A549 (cell line): ENCODE data around the gene ADAM30. TPM values are rescaled to one million over a fixed set of nuclear protein-coding genes. Genes with fewer than 3 reads are reported as not detected.

Experiments
- ATAC-seq, 2 experiments: fragments of 200-7000 bp in 1 of 2; fragments of >200 bp in 1 of 2; cut with Nextera tagmentation in 1 of 2; cut with Tn5 transposase in 1 of 2; 3 replicates each; pipeline versions ENCODE4 v1.8.0 to v1.9.1; 2018 to 2020; ENCODE audit warnings: mild to moderate bottlenecking in 1 of 2, moderate library complexity in 1 of 2
- CTCF ChIA-PET: fragments of 300-600 bp; sonication (Branson Sonifier 250); formaldehyde crosslinking; extraction: SDS; loops from one replicate; lab custom pipeline; 2021; ENCODE audit warnings: antibody characterized with exemption, inconsistent platforms; lab: Yijun Ruan, JAX
- POLR2A ChIA-PET: fragments of 350-600 bp; formaldehyde crosslinking; extraction: SDS; loops from one replicate; lab custom pipeline; 2021; ENCODE audit warnings: antibody characterized with exemption, inconsistent platforms; lab: Yijun Ruan, JAX
- DNase-seq, 2 experiments: peaks; one replicate each; pipeline versions ENCODE4 v3.0.0 to v3.0.0-alpha.2; 2011 to 2016; ENCODE audit warnings: low read depth in 1 of 2, low spot score in 1 of 2
- FAIRE-seq: peaks from 2 replicates; lab custom pipeline; 2011; peaks lifted over from hg19 to GRCh38; lab: Jason Lieb, UNC
- H3K27ac ChIP-seq, 2 experiments: fragments of >200 bp; sonication (Bioruptor Twin); formaldehyde crosslinking; 3 replicates each; pipeline ENCODE4 v1.5.1; 2016 to 2017
- H3K4me1 ChIP-seq: fragments of >200 bp; sonication (Bioruptor Twin); formaldehyde crosslinking; 3 replicates; pipeline ENCODE4 v1.6.1; 2016
- H3K4me2 ChIP-seq: fragments of >200 bp; sonication (Bioruptor Twin); formaldehyde crosslinking; 3 replicates; pipeline ENCODE4 v1.6.1; 2016
- H3K4me3 ChIP-seq: fragments of >200 bp; sonication (Bioruptor Twin); formaldehyde crosslinking; 3 replicates; pipeline ENCODE4 v1.5.1; 2016
- H3K9me3 ChIP-seq: fragments of >200 bp; sonication (Bioruptor Twin); formaldehyde crosslinking; 3 replicates; pipeline ENCODE4 v1.6.1; 2016
- CHD4 ChIP-seq: fragments of 200-600 bp; sonication (generic); IDR thresholded peaks from 2 replicates; pipeline ENCODE4 v1.6.1; 2016; ENCODE audit warnings: antibody characterized with exemption, mild to moderate bottlenecking, borderline replicate concordance
- CTCF ChIP-seq: fragments of >200 bp; sonication (Bioruptor Twin); formaldehyde crosslinking; IDR thresholded peaks from 3 replicates; pipeline ENCODE4 v1.5.1; 2016
- EHF ChIP-seq: fragments of 250-450 bp; sonication (Bioruptor Pico); IDR thresholded peaks from 2 replicates; pipeline ENCODE4 v1.5.0; 2020; ENCODE audit warnings: mild to moderate bottlenecking
- EHMT2 ChIP-seq: fragments of 200-600 bp; sonication (generic); IDR thresholded peaks from 2 replicates; pipeline ENCODE4 v1.6.1; 2016; ENCODE audit warnings: antibody characterized with exemption, low read depth, mild to moderate bottlenecking, moderate library complexity
- ESRRA ChIP-seq: fragments of 150-350 bp; IDR thresholded peaks from 2 replicates; pipeline ENCODE4 v1.6.1; 2014; ENCODE audit warnings: mild to moderate bottlenecking, low read length, borderline replicate concordance
- FOSB ChIP-seq: fragments of 250-450 bp; sonication (Bioruptor Pico); IDR thresholded peaks from 2 replicates; pipeline ENCODE4 v1.5.0; 2020; ENCODE audit warnings: mild to moderate bottlenecking, moderate library complexity
- FOSL2 ChIP-seq, 2 experiments: fragments of 450-650 bp in 1 of 2; fragments of >200 bp in 1 of 2; sonication (Bioruptor Twin) in 1 of 2; formaldehyde crosslinking; IDR thresholded peaks; 2 replicates each; pipeline versions ENCODE4 v1.5.0 to v1.6.1; 2016 to 2020; ENCODE audit warnings: mild to moderate bottlenecking in 1 of 2, moderate library complexity in 1 of 2
- HOXA7 ChIP-seq: fragments of 250-450 bp; sonication (Bioruptor Pico); IDR thresholded peaks from 2 replicates; pipeline ENCODE4 v1.5.0; 2020; ENCODE audit warnings: mild to moderate bottlenecking, moderate library complexity
- HOXB13 ChIP-seq: fragments of 250-450 bp; sonication (Bioruptor Pico); IDR thresholded peaks from 2 replicates; pipeline ENCODE4 v1.5.0; 2020; ENCODE audit warnings: low read depth, mild to moderate bottlenecking, moderate library complexity
- JUN ChIP-seq, 2 experiments: fragments of >200 bp; sonication (Bioruptor Twin); formaldehyde crosslinking; IDR thresholded peaks; 2 replicates in 1 of 2; 3 replicates in 1 of 2; pipeline ENCODE4 v1.6.1; 2016 to 2017
- KDM5A ChIP-seq: fragments of 200-600 bp; sonication (generic); IDR thresholded peaks from 2 replicates; pipeline ENCODE4 v1.6.1; 2016; ENCODE audit warnings: antibody characterized with exemption, mild to moderate bottlenecking
- NFE2L2 ChIP-seq: fragments of 150-350 bp; conservative IDR thresholded peaks from 2 replicates; pipeline ENCODE4 v1.6.1; 2014; ENCODE audit warnings: low read length
- PHF8 ChIP-seq: fragments of 200-600 bp; sonication (generic); IDR thresholded peaks from 2 replicates; pipeline ENCODE4 v1.6.1; 2016; ENCODE audit warnings: low read depth, mild to moderate bottlenecking, antibody characterized with exemption, moderate library complexity, borderline replicate concordance
- POLR2A ChIP-seq: IDR thresholded peaks from 2 replicates; pipeline ENCODE4 v1.6.1; 2012; ENCODE audit warnings: mild to moderate bottlenecking, low read length
- POLR2AphosphoS2 ChIP-seq: conservative IDR thresholded peaks from 2 replicates; pipeline ENCODE4 v1.6.1; 2012; ENCODE audit warnings: low read length, improper control_type of control experiment, inconsistent platforms
- RAD21 ChIP-seq, 2 experiments: fragments of >200 bp in 1 of 2; sonication (Bioruptor Twin) in 1 of 2; formaldehyde crosslinking in 1 of 2; IDR thresholded peaks in 1 of 2; conservative IDR thresholded peaks in 1 of 2; 2 replicates in 1 of 2; 3 replicates in 1 of 2; pipeline ENCODE4 v1.6.1; 2012 to 2018; ENCODE audit warnings: inconsistent platforms in 1 of 2
- RARB ChIP-seq: fragments of 250-450 bp; sonication (Bioruptor Pico); IDR thresholded peaks from 2 replicates; pipeline ENCODE4 v1.8.0; 2021; ENCODE audit warnings: mild to moderate bottlenecking, moderate library complexity
- RCOR1 ChIP-seq: fragments of 150-350 bp; IDR thresholded peaks from 2 replicates; pipeline ENCODE4 v1.6.1; 2014; ENCODE audit warnings: antibody characterized with exemption, low read length, low read depth
- RFX5 ChIP-seq: fragments of 450-650 bp; IDR thresholded peaks from 2 replicates; pipeline ENCODE4 v1.7.1; 2014; ENCODE audit warnings: antibody characterized with exemption, mild to moderate bottlenecking, moderate library complexity
- TP53 ChIP-seq: fragments of 250-450 bp; sonication (Bioruptor Pico); IDR thresholded peaks from 2 replicates; pipeline ENCODE4 v1.5.0; 2021; ENCODE audit warnings: mild to moderate bottlenecking, moderate library complexity
- ZC3H11A ChIP-seq: fragments of 450-650 bp; IDR thresholded peaks from 2 replicates; pipeline ENCODE4 v1.6.1; 2014; ENCODE audit warnings: antibody characterized with exemption, mild to moderate bottlenecking
- WGBS: methylation state at CpG from one replicate; pipeline ENCODE4 v1.1.6; 2017; ENCODE audit errors: missing lambda C conversion rate; 5-methylcytosine and 5-hydroxymethylcytosine counted together
- polyA plus RNA-seq, 4 experiments: library from polyadenylated mRNA; depleted of rRNA in 3 of 4; stranded (reverse); fragments of >200 nt; fragmentation: RNase III in 1 of 4; extraction: RNeasy Plus Mini Kit Qiagen cat#74134 plus additional on column Dnase treatment in 1 of 4; gene quantifications; 2 replicates in 3 of 4; 3 replicates in 1 of 4; pipeline ENCODE4 v1.2.3, GENCODE V29; 2011 to 2017
- TF ChIP-seq, protein P1 (sequence below): IDR thresholded peaks from 2 replicates; pipeline ENCODE4 v1.6.1; 2012
- TF ChIP-seq, protein P2 (sequence below): fragments of 250-450 bp; sonication (Bioruptor Pico); IDR thresholded peaks from 2 replicates; pipeline ENCODE4 v1.5.0; 2021; ENCODE audit warnings: mild to moderate bottlenecking, moderate library complexity, borderline replicate concordance

The ADAM30 gene
- polyA plus RNA-seq, 2 of the 4 experiments (the other 2 are of a cell fraction) = not detected

DNA sequence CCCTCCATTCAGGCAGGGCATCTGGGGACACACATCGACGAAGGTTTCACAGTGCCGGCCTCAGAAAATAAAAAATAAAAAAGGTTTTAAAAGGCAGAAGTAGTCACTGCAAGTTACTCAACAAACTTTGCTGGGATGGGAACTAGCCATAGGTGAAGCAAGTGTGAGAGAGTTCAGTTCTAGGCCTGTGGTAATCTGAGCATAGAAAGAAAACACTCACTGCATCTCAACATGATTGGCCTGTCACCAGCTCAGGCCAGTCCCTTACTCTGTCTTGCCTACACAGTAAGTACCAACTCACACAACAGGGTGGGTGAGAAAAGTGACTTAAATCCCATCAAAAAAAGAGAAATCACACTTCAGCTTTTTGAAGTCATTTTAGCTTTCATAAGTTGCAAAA lies 30.2 kb upstream of the ADAM30 start:
- ChIA-PET POLR2A (no interaction called here), CTCF (interaction anchor here (0.9 to 1.3 kb wide), 2 partner anchors 22 to 49 kb away, joined by 3 read pairs; no protein-coding TSS in a partner anchor)
- 97% methylated on average over 3 of the region's 3 CpGs for WGBS
- ATAC-seq = no peak
- FAIRE-seq = no peak
- TF ChIP-seq FOSL2 (IDR thresholded peaks at IDR 0.05) = no peak
- no peak for TF ChIP-seq FOSL2 (CRISPR knock-in tag; IDR thresholded peaks at IDR 0.05)
- TF ChIP-seq ESRRA = no peak
- TF ChIP-seq RAD21 (conservative IDR thresholded peaks at IDR 0.05 in 1 of 2, IDR thresholded peaks at IDR 0.05 in 1 of 2) = no peak
- TF ChIP-seq HOXB13 (CRISPR knock-in tag) = no peak
- TF ChIP-seq FOSB (CRISPR knock-in tag) = no peak
- no peak for TF ChIP-seq HOXA7 (CRISPR knock-in tag)
- TF ChIP-seq KDM5A = no peak
- no peak for TF ChIP-seq TP53 (CRISPR knock-in tag)
- no peak for TF ChIP-seq CTCF
- TF ChIP-seq EHF (CRISPR knock-in tag) = no peak
- TF ChIP-seq POLR2A = no peak
- no peak for TF ChIP-seq CHD4
- TF ChIP-seq EHMT2 = no peak
- TF ChIP-seq, all 56 proteins: peak for 0
- H3K27ac ChIP-seq = no peak overlapping the region
- H3K4me1 ChIP-seq = no peaks in the 10 kb centered on the region
- no peak for DNase-seq
- no peak overlapping the region for H3K4me2 ChIP-seq
- no peak overlapping the region for H3K4me3 ChIP-seq
- H3K9me3 ChIP-seq = no peaks in the 10 kb centered on the region

DNA sequence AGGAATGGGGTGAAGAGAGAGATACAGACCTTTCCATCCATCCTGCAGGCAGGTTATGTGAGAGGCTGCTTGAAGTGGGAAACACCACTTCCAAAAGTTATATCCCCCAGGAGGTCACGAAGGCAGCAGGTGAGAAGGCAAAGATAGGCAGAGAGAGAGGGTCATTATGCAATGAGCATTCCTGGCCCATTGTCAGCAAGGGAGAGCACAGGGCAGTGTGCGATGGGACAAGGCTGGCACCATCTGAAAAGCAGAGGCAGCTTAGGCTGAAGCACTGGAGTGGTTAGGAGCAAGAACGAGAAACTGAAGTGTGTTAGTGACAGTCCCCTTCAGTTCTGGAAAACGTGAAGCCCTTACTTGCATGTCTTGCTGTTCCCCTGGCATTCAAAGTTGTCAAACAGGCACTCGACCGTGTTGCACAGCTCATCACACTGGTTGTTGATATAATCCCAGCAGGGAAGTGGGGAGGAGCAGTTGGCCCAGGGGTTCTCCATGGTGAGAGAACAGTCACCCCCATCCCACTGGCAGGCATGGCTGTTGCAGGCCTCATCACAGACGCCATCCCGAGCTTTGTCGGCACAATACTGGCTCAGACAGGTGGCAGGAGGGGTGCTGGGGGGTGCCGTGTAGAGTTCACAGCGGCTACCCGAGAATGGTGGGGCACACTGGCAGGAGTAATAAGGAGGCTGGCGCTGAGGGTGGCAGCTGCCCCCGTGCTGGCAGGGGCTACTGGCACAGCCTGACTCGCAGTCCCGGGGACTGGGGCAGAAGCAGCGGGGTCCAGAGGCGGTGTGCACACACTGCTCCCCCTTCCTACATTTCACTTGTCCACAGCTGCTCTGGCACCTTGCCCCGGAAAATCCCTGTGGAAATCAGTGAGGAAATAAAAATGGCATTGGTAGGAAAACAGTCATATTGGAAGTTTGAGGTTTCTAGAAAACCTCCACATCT lies 28.9 kb upstream of the ADAM30 start:
- no peak overlapping the region for H3K4me3 ChIP-seq
- ChIA-PET POLR2A (no interaction called here), CTCF (interaction anchor here (1.6 kb wide), 1 partner anchor 23 kb away, joined by 6 read pairs; no protein-coding TSS in a partner anchor)
- no peak for TF ChIP-seq EHMT2
- TF ChIP-seq, protein P1, sequence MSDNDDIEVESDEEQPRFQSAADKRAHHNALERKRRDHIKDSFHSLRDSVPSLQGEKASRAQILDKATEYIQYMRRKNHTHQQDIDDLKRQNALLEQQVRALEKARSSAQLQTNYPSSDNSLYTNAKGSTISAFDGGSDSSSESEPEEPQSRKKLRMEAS = no peak
- no peak for TF ChIP-seq POLR2AphosphoS2
- no peak for TF ChIP-seq NFE2L2
- TF ChIP-seq RAD21 (conservative IDR thresholded peaks at IDR 0.05 in 1 of 2, IDR thresholded peaks at IDR 0.05 in 1 of 2) = no peak
- no peak for TF ChIP-seq ESRRA
- TF ChIP-seq, protein P2, sequence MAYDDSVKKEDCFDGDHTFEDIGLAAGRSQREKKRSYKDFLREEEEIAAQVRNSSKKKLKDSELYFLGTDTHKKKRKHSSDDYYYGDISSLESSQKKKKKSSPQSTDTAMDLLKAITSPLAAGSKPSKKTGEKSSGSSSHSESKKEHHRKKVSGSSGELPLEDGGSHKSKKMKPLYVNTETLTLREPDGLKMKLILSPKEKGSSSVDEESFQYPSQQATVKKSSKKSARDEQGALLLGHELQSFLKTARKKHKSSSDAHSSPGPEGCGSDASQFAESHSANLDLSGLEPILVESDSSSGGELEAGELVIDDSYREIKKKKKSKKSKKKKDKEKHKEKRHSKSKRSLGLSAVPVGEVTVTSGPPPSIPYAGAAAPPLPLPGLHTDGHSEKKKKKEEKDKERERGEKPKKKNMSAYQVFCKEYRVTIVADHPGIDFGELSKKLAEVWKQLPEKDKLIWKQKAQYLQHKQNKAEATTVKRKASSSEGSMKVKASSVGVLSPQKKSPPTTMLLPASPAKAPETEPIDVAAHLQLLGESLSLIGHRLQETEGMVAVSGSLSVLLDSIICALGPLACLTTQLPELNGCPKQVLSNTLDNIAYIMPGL = no peak
- no peak for TF ChIP-seq POLR2A
- TF ChIP-seq JUN (IDR thresholded peaks at IDR 0.05) = no peak
- TF ChIP-seq PHF8 = no peak
- TF ChIP-seq RCOR1 = no peak
- TF ChIP-seq RFX5 = no peak
- TF ChIP-seq ZC3H11A = no peak
- TF ChIP-seq RARB (CRISPR knock-in tag) = no peak
- 92% methylated on average over 8 of the region's 19 CpGs for WGBS
- DNase-seq = no peak
- no peaks in the 10 kb centered on the region for H3K4me1 ChIP-seq
- no peak for ATAC-seq
- no peaks in the 10 kb centered on the region for H3K9me3 ChIP-seq
- no peak overlapping the region for H3K4me2 ChIP-seq
- no peak for FAIRE-seq
- no peak overlapping the region for H3K27ac ChIP-seq
